ENCODE measurements around the gene HSPB7. TPM values are rescaled to one million over a fixed set of nuclear protein-coding genes. Genes with fewer than 3 reads are reported as not detected.
"Not testable (repeated sequence)": the region's sequence is repeated elsewhere in the genome, so short reads cannot be mapped to it uniquely, and the experiment has no call there.

The HSPB7 gene
- polyA plus RNA-seq, 3 donors, result not detected

DNA sequence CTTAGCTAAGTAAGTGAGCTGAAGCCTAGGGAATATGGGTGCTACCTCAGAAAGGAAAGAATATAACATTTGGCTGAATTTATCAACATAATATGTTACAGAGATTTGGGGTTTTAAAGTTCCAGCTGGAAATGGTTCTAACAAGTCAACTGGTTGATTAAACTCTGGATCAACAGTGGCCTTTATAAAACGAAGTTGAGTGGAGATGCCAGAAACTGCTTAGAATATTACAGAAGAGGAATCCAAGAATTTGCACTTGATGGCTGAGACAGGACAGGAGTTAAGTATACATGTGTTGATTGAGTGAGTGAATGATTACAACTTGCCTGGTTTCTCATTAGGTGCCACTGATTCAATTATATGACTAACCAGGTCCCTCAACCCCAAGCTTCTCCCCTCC lies 34.6 kb downstream of the HSPB7 start:
- Histone ChIP-seq H4K20me1 (ENCODE audit: insufficient read depth, low read length) (no peaks in the 10 kb centered on the region), H3K27ac (ENCODE audit: low read depth in 1 of 2, low read length in 2 of 2) (no peak overlapping the region), H3K9ac (ENCODE audit: insufficient read depth, low read length, poor library complexity, severe bottlenecking) (no peak overlapping the region), H3K4me2 (replicated peaks; ENCODE audit: extremely low read depth, low read length, poor library complexity, severe bottlenecking) (no peak overlapping the region), H3K9me3 (replicated peaks in 1 of 2; ENCODE audit: control insufficient read depth in 1 of 2, insufficient read depth in 1 of 2, low read length in 2 of 2) (no peaks in the 10 kb centered on the region), H3K36me3 (replicated peaks in 1 of 2; ENCODE audit: control insufficient read depth in 1 of 2, insufficient read depth in 2 of 2, low read length in 2 of 2) (no peaks in the 10 kb centered on the region), H3K4me1 (ENCODE audit: control insufficient read depth in 1 of 2, insufficient read depth in 2 of 2, low read length in 2 of 2) (peaks cover 7 to 8% of the 10 kb centered on the region in 2 donors), H3K79me2 (ENCODE audit: insufficient read depth, low read length) (no peaks in the 10 kb centered on the region), H3K27me3 (ENCODE audit: control insufficient read depth in 2 of 2, insufficient read depth in 2 of 2, low read length in 2 of 2) (no peaks in the 10 kb centered on the region), H2AFZ (ENCODE audit: insufficient read depth, low read depth, low read length, poor library complexity, severe bottlenecking) (no peak overlapping the region), H3K4me3 (replicated peaks in 1 of 3; ENCODE audit: low read depth in 2 of 3, low read length in 3 of 3) (no peak overlapping the region)
- H3K27ac Mint-ChIP-seq, result no peak overlapping the region
- H3K27me3 Mint-ChIP-seq (ENCODE audit: low read depth in 3 of 3), result peaks cover 0 to 1% (median 0%) of the 10 kb centered on the region in 3 donors
- TF ChIP-seq, protein P1, sequence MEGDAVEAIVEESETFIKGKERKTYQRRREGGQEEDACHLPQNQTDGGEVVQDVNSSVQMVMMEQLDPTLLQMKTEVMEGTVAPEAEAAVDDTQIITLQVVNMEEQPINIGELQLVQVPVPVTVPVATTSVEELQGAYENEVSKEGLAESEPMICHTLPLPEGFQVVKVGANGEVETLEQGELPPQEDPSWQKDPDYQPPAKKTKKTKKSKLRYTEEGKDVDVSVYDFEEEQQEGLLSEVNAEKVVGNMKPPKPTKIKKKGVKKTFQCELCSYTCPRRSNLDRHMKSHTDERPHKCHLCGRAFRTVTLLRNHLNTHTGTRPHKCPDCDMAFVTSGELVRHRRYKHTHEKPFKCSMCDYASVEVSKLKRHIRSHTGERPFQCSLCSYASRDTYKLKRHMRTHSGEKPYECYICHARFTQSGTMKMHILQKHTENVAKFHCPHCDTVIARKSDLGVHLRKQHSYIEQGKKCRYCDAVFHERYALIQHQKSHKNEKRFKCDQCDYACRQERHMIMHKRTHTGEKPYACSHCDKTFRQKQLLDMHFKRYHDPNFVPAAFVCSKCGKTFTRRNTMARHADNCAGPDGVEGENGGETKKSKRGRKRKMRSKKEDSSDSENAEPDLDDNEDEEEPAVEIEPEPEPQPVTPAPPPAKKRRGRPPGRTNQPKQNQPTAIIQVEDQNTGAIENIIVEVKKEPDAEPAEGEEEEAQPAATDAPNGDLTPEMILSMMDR (IDR thresholded peaks at IDR 0.05), result no peak
- DNase-seq, result no peak
- intact Hi-C loops (cut with micrococcal nuclease), result no loop called here
- WGBS (ENCODE audit: insufficient coverage), result no CpG with 5 or more reads among the region's 1 CpG
- H3K4me3 Mint-ChIP-seq, result no peak overlapping the region
- H3K9me3 Mint-ChIP-seq, result peaks cover 0 to 8% (median 2%) of the 10 kb centered on the region in 7 donors
- no peaks in the 10 kb centered on the region for H3K36me3 Mint-ChIP-seq
- peaks cover 13% of the 10 kb centered on the region for H3K4me1 Mint-ChIP-seq

DNA sequence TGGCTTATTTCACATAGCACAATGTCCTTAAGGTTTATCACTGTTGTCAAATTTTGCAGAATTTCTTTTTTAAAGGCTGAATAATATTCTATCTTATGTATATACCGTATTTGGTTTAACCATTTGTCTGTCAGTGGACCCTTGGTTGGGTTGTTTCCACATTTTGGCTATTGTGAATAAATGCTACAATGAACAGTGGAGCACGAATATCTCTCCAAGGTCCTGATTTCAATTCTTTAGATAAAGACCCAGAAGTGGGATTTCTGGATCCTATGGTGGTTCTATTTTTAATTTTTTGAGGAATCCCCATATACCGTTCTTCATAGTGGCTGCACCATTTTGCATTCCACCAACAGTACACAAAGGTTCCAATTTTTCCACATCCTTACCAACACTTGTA lies 36.2 kb downstream of the HSPB7 start:
- TF ChIP-seq, protein P1 (IDR thresholded peaks at IDR 0.05), result no peak
- Histone ChIP-seq H3K79me2 (ENCODE audit: insufficient read depth, low read length) (no peaks in the 10 kb centered on the region), H3K27me3 (ENCODE audit: control insufficient read depth in 2 of 2, insufficient read depth in 2 of 2, low read length in 2 of 2) (no peaks in the 10 kb centered on the region), H3K9me3 (replicated peaks in 1 of 2; ENCODE audit: control insufficient read depth in 1 of 2, insufficient read depth in 1 of 2, low read length in 2 of 2) (no peaks in the 10 kb centered on the region), H3K27ac (ENCODE audit: low read depth in 1 of 2, low read length in 2 of 2) (no peak overlapping the region), H3K36me3 (replicated peaks in 1 of 2; ENCODE audit: control insufficient read depth in 1 of 2, insufficient read depth in 2 of 2, low read length in 2 of 2) (no peaks in the 10 kb centered on the region), H2AFZ (ENCODE audit: insufficient read depth, low read depth, low read length, poor library complexity, severe bottlenecking) (no peak overlapping the region), H3K4me2 (replicated peaks; ENCODE audit: extremely low read depth, low read length, poor library complexity, severe bottlenecking) (no peak overlapping the region), H3K4me3 (replicated peaks in 1 of 3; ENCODE audit: low read depth in 2 of 3, low read length in 3 of 3) (no peak overlapping the region), H3K4me1 (ENCODE audit: control insufficient read depth in 1 of 2, insufficient read depth in 2 of 2, low read length in 2 of 2) (peaks cover 7 to 8% of the 10 kb centered on the region in 2 donors), H4K20me1 (ENCODE audit: insufficient read depth, low read length) (no peaks in the 10 kb centered on the region), H3K9ac (ENCODE audit: insufficient read depth, low read length, poor library complexity, severe bottlenecking) (no peak overlapping the region)
- H3K4me3 Mint-ChIP-seq, result no peak overlapping the region
- H3K27me3 Mint-ChIP-seq (ENCODE audit: low read depth in 3 of 3), result peaks cover 0 to 1% (median 0%) of the 10 kb centered on the region in 3 donors
- peaks cover 13% of the 10 kb centered on the region for H3K4me1 Mint-ChIP-seq
- H3K36me3 Mint-ChIP-seq, result no peaks in the 10 kb centered on the region
- H3K27ac Mint-ChIP-seq, result no peak overlapping the region
- intact Hi-C loops (cut with micrococcal nuclease), result no loop called here
- H3K9me3 Mint-ChIP-seq, result peaks cover 1 to 15% (median 2%) of the 10 kb centered on the region in 7 donors
- WGBS (ENCODE audit: insufficient coverage), result 100% methylated on average over 1 of the region's 3 CpGs
- no peak for DNase-seq

DNA sequence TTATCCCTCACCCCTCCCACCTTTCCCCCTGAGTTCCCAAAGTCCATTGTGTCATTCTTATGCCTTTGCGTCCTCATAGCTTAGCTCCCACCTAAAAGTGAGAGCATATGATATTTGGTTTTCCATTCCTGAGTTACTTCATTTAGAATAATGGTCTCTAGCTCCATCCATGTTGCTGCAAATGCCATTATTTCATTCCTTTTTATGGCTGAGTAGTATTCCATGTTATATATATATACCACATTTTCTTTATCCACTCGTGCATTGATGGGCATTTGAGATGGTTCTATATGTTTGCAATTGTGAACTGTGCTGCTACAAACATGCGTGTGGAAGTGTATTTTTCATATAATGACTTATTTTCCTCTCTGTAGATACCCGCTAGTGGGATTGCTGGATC lies 39.9 kb downstream of the HSPB7 start:
- H3K4me3 Mint-ChIP-seq; H3K4me3 ChIP-seq (replicated peaks in 1 of 3; ENCODE audit: low read depth in 2 of 3, low read length in 3 of 3); H3K9ac ChIP-seq (ENCODE audit: insufficient read depth, low read length, poor library complexity, severe bottlenecking); H3K9me3 ChIP-seq (replicated peaks in 1 of 2; ENCODE audit: control insufficient read depth in 1 of 2, insufficient read depth in 1 of 2, low read length in 2 of 2); DNase-seq; H3K36me3 ChIP-seq (replicated peaks in 1 of 2; ENCODE audit: control insufficient read depth in 1 of 2, insufficient read depth in 2 of 2, low read length in 2 of 2); H3K27me3 Mint-ChIP-seq (ENCODE audit: low read depth in 3 of 3); H2AFZ ChIP-seq (ENCODE audit: insufficient read depth, low read depth, low read length, poor library complexity, severe bottlenecking); H3K4me2 ChIP-seq (replicated peaks; ENCODE audit: extremely low read depth, low read length, poor library complexity, severe bottlenecking); H3K27ac ChIP-seq (ENCODE audit: low read depth in 1 of 2, low read length in 2 of 2); H3K27ac Mint-ChIP-seq; H3K27me3 ChIP-seq (ENCODE audit: control insufficient read depth in 2 of 2, insufficient read depth in 2 of 2, low read length in 2 of 2): not testable (repeated sequence)
- peaks cover 6 to 11% of the 10 kb centered on the region in 2 donors for H3K36me3 Mint-ChIP-seq
- peaks cover 20% of the 10 kb centered on the region for H4K20me1 ChIP-seq (ENCODE audit: insufficient read depth, low read length)
- peaks cover 9 to 11% of the 10 kb centered on the region in 2 donors for H3K4me1 ChIP-seq (ENCODE audit: control insufficient read depth in 1 of 2, insufficient read depth in 2 of 2, low read length in 2 of 2)
- intact Hi-C loops (cut with micrococcal nuclease), result loop anchor here in 1 of 2 donors (5.0 kb wide), 1 partner anchor 41 kb away; no protein-coding TSS in a partner anchor
- no CpG with 5 or more reads among the region's 4 CpGs for WGBS (ENCODE audit: insufficient coverage)
- peaks cover 30% of the 10 kb centered on the region for H3K79me2 ChIP-seq (ENCODE audit: insufficient read depth, low read length)
- peaks cover 19% of the 10 kb centered on the region for H3K4me1 Mint-ChIP-seq
- peaks cover 1 to 15% (median 2%) of the 10 kb centered on the region in 7 donors for H3K9me3 Mint-ChIP-seq
